Measurements from ENCODE around the gene AACS.

The AACS gene

DNA sequence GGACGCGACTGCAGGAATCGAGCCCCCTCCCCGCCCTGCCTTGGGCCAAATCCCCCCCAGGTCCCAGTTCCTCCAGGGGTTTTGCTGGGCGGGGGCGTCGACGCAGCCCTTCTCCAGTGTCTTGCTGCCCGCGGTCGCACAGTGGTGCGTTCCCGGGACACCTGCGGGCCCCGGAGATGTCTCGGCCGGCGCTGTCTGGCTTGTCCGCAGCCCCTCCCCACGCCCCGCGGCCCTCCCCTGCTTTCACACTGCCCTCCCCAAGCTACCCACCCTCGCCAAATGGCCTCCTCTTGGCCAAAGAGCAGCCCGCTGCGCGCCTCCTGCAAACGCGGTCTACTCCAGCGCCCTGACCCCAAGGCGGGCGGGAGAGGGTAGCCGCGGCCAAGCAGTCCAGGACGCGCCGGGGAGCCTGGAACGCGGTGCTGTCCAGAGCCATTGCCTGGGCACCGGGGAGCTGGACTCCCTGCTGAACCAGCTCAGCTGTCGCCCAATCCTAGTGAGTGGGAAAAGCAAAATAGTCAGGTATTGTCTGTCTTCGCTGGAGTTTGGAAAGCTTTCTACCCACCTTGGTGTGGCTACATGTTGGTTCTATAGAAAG is 122.0 kb downstream of the AACS start:
- DNase-seq: peak; percentile 18

DNA sequence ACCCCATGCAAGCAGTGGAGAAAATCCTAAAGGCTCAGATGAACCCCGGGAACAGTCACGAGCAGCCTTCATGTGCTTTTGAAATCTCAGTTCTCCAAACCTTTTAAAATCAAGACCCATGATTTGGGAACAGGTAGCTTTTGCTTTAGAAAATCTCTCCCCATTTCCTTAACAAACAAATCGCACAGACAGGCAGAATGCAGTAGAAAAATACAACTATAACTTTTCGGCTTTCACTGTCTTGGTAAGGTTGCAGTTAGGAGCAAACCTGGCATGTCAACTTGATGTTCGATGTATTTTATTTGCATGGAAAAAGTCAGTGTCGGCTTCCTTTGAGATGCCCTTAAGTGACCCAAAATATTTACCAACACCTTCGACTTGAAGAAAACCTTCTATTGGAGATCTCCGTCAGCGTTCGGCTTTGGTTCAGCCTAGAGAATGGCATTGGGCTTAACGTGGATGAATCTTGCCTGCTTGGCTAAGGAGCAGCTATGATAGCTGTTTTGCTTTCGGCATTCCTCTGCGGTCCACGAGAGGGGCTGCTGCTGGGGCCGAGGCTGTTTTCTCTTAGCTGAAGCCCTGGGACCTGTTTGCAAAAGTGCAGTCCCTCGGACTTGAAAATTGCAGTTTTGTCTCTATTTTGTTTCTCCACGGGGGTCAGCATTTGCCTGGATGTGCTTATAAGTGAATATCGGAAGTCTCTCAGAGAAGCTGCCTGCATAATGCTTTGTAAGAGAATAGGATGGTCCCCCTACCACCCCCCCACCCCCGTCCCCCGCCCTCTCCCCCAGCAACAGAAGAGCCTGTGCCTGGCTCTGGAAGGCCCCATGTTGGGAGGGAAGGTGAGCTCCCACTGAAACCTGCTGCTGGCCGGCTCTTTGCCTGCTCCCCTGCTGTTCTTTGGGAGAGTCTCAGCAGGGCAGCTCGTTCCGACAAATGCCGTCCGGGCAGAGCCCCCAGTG is 122.8 kb downstream of the AACS start:
- DNase-seq: peak; percentile 32

DNA sequence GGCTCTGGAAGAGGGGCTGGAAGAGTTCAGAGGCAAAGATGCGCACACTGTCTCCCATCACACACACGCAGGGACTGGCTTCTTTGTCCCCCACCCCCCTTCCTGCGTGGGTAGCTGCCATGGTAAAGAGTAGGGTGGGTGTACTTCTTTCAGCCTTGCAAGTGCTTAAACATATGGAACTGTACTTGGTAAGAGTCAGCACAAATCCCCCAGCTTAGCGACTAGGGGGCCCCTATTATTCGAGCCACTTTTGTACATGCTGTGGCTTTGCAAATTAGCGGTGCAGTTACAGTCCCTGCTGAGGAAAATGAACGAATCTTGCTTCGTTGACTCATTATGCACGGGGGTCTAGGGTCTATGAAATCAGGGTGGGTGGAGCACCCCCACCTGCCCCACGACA is 123.8 kb downstream of the AACS start:
- DNase-seq: no peak

DNA sequence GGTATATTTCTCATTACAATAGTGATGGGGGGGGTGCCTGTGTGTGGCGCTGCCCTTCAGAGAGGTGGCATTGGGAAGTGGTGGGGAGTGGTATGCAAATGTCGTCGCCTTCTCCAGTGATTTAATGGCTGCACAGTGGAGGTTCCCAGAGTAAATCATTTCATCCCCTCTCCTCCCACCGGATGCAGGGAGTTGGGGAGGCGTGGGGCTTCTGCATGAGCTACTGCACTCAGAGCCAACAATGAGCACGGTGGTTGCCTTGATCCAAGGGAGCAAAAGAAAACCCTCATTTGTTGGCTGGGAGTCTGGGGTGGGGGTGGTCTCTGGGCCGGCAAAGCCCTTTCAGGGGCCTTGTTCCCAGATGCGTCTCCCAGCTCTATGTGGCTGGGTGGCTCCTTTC is 124.3 kb downstream of the AACS start:
- no peak for DNase-seq

DNA sequence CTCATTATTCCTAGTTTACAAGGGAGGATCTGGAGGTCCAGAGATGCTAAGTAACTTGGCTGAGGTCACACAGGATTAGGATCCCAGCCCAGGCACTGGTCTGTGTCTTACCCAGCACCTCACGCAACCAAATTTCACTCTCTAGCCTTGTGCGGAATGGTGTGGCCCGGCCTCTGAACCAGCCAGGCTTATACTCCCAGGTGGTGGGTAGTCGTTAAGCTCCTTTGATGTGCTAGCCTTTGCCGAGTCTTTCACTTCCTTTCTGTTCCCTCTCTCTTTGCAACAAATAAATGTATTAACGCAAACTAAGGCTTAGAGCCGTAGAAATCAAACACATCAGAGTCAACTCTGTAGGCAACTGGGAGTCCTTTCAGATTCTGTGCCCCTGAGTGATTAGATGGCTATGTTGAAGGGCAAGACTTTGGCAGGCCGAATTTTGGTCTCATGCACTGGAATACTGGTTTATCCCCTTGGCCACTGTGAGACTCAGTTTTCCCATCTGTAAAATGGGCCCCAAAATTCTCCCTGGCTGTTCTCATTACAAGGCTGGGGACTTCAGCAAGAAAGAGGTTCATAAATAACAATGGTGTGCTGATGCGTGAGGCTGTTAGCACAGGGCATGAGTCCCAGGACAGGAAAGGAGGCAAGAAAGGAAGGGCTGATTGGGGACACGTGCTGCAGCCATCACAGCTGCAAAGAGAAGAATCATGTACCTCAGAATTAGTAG is 126.3 kb downstream of the AACS start:
- no peak for DNase-seq

DNA sequence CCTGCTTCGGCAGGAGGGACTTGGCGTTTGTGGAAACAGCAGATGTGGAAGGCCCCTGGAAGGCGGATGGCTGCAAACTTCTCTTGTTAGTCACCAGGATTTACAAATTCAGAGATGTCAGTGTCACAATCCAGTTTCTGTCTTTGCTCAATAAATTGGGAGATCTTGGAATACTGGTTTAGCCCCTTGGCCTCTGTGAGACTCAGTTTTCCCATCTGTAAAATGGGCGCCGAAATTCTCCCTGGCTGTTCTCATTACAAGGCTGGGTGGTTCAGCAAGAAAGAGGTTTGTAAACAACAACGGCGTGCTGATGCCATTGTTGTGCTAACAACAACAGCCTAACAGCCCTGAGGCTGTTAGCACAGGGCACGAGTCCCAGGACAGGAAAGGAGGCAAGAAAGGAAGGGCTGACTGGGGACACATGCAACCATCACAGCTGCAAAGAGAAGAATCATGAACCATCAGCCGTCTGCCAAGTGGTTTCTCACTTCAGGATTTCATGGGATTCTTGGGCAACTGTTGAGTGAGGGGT is 127.5 kb downstream of the AACS start:
- DNase-seq: no peak

Measured in NCI-H69 (cell line).